Brain microvascular endothelial cell (primary cell): ENCODE data around the gene LDHD.

Experiments used
- DNase-seq: peaks from one replicate; pipeline ENCODE4 v3.0.0-alpha.2; 2020
- H3K27ac ChIP-seq: fragments of 250-450 bp; sonication (Bioruptor Pico); 2 replicates; pipeline ENCODE4 v1.5.1; 2020; ENCODE audit warnings: mild to moderate bottlenecking, moderate library complexity
- H3K27me3 ChIP-seq: fragments of 250-450 bp; sonication (Bioruptor Pico); replicated peaks from 2 replicates; pipeline ENCODE4 v1.5.1; 2020; ENCODE audit warnings: mild to moderate bottlenecking
- H3K36me3 ChIP-seq: fragments of 250-450 bp; sonication (Bioruptor Pico); replicated peaks from 2 replicates; pipeline ENCODE4 v1.5.1; 2020; ENCODE audit warnings: mild to moderate bottlenecking
- H3K4me3 ChIP-seq: 2 replicates; pipeline ENCODE4 v1.5.1; 2011; ENCODE audit warnings: low read depth, mild to moderate bottlenecking, control low read depth, low read length, moderate library complexity
- in situ Hi-C: cut with HindIII; loops from 2 replicates; pipeline ENCODE4 v1.10.0; 2017; ENCODE audit warnings: low sequenced_read_pairs, low pct_ligation_motif_present
- TF ChIP-seq, protein P1 (sequence below): IDR thresholded peaks from 2 replicates; pipeline ENCODE4 v1.5.1; 2011; ENCODE audit warnings: low read depth, mild to moderate bottlenecking, moderate library complexity, low read length, control low read depth, inconsistent platforms; ENCODE audit errors: missing control alignments

Gene LDHD

DNA sequence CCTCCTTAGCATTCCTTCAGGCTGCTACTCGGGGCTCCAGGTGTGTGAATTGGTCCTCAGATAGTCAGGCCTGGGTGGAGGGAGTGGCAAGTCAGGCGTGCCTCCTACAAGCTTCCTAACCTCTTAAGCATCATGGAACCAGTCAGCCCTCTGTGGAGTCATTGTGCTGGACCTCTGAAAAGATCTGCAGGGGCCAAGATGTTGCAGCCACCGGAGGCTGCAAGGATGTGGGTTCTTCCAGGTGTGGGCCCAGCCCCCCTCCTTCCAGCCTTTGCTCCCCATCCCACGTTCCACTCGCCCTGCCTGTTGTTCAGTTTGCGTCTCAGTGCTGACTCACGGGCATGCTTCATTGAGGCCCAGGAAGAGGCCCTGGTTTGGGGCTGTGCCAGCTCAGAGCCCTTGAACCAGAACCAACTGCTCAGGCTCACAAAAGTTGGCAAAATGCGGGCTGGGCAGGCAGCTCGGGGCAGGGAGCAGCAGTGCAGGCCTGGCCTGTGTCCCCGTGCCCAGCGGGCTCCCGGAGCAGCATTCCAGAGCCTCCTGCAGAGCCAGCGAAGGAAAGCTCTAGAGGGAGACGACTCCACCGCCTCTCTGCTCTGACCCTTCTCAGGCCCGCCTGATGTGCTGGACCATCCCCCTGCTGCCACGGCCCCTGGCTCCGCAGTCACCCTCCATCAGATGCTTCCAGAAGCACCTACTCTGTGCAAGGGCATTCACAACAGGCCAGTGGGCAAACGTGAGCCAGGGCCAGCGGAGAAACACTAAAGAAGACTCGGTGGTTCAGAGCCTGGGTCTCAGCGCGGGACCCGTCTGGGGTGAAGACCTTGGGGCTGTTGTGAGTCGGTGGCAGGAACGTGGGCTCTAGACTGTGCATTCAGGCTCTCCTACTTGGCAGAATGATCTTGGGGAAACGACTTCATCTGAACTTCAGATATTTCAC is 7.5 kb downstream of the LDHD start:
- H3K27me3 ChIP-seq = no peaks in the 10 kb centered on the region
- no peak overlapping the region for H3K4me3 ChIP-seq
- TF ChIP-seq, protein P1, sequence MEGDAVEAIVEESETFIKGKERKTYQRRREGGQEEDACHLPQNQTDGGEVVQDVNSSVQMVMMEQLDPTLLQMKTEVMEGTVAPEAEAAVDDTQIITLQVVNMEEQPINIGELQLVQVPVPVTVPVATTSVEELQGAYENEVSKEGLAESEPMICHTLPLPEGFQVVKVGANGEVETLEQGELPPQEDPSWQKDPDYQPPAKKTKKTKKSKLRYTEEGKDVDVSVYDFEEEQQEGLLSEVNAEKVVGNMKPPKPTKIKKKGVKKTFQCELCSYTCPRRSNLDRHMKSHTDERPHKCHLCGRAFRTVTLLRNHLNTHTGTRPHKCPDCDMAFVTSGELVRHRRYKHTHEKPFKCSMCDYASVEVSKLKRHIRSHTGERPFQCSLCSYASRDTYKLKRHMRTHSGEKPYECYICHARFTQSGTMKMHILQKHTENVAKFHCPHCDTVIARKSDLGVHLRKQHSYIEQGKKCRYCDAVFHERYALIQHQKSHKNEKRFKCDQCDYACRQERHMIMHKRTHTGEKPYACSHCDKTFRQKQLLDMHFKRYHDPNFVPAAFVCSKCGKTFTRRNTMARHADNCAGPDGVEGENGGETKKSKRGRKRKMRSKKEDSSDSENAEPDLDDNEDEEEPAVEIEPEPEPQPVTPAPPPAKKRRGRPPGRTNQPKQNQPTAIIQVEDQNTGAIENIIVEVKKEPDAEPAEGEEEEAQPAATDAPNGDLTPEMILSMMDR = no peak
- peak; percentile 86 for DNase-seq
- in situ Hi-C loops = no loop called here
- H3K27ac ChIP-seq = peak overlapping the region; percentile 28
- no peaks in the 10 kb centered on the region for H3K36me3 ChIP-seq

DNA sequence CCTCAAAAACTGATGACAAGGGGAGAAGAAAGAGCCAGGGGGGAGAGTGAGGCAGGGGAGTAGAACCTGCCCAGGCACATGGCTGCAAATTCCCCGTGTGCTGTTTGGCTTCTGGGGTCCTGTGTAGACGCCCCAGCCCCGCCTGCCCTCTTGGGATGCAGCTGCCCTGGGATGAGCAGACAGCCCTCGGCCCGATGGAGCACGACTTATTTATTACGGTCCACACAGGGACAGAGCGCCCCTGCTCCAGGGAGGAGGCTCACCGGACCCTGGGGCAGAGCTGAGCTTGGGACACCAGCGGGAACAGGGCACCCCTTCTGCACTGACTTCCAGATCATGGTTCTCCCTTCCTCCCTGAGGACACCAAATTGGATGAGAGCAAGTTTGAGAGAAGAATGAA is 9.1 kb downstream of the LDHD start:
- in situ Hi-C loops = no loop called here
- Histone ChIP-seq H3K27ac (no peak overlapping the region), H3K27me3 (no peaks in the 10 kb centered on the region), H3K4me3 (no peak overlapping the region), H3K36me3 (no peaks in the 10 kb centered on the region)
- no peak for DNase-seq
- TF ChIP-seq, protein P1 = no peak

DNA sequence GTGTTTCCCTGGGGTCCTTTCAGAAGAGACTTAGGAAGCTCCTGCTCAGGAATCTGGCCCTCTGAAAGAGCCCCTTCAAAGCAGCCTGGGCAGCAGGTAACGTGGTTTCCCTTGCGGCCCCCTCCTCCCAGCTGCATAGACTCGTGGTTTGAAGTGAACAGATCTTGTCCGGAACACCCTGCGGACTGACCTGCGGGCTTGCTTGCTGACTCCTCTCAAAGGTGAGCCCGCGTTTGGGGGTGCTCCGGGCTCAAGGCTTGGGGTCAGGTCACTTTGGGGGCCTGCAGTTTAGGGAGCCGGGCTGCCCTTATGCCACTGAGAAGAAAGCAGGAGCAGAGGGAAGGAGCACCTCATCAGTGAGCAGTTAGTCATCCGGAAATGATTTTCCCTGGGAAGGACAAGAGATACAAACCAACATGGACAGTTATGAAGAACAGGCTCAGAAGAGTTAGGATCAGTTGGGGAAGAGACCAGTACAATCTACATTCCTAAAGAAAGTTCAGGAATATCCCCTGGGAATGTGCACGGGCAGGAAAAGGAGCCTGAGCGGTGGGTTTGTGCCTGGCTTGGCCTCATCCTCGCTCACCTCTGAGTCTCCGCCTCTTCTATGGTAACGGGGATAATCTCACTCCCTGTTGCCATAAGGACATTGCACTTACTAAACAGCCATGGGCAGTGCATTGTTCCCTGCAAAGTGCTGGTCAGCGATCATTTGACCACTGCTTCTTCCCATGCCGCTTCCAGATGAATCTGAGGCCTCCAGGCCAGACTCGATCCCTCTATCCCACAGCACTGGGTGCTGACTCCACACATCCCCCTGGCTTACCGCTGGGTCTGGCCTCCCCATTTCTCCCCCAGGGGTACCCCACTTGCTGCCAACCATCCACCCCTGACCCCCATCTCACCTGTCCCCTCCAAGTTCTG is 10.0 kb downstream of the LDHD start:
- Histone ChIP-seq H3K4me3 (no peak overlapping the region), H3K27ac (no peak overlapping the region), H3K27me3 (no peaks in the 10 kb centered on the region), H3K36me3 (no peaks in the 10 kb centered on the region)
- DNase-seq = no peak
- in situ Hi-C loops = no loop called here
- TF ChIP-seq, protein P1 = no peak

DNA sequence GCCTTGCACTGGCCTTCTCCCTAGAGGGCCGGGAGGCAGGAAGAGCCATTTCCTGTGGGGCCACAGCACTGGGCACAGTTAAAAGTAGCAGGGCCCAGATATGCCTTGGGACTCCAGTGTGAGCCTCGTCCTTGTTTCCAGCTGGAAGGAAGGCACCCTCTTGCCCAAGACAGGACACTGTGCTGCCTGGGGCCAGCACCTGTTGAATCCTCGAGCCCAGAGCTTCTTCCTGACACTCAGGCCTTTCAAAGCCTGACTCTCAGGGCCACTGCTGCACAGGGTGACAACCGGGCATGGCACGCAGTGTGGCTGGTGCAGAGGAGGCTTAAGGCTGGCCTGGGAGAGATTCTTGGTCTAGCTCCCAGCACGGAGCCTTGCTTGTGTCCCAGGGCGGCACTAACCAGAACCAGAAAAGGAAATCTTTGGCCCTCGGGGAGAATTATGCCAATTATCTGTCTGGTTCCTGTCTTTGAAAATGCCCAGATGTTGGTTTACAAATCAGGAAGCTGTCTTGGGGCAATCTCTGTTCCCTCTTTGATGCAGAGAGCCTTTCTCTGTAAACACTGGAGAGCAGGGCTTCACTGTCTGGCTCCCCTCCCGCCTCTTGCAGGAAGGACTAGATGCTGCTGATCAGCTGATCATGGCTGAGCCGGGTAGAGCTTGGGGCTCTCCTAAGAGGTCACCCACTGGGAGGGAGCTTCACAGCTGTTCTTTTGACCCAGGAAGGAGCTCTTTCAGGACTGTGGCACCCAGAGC is 11.1 kb downstream of the LDHD start:
- no peak for DNase-seq
- H3K4me3 ChIP-seq = no peak overlapping the region
- no peaks in the 10 kb centered on the region for H3K27me3 ChIP-seq
- H3K36me3 ChIP-seq = no peaks in the 10 kb centered on the region
- TF ChIP-seq, protein P1 = no peak
- in situ Hi-C loops = no loop called here
- no peak overlapping the region for H3K27ac ChIP-seq

DNA sequence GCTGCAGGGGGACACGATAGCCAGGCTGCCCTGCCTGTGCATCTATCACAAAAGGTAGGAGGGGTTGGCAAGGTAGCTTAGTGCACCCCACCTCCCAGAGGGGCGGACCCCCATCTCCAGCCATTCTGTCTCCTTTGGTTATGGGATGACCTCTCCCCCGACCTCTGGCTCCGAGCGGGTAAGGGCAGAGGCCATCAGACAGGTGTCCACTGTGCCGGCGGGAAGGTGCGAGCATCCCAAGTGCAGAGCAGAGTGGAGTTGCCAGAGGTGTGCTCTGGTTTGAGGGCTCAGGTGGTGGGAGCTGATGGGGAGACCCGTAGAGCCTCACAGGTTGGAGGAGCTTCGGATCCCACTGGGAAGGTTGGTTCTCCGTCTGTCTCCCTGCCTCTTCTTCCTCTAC is 11.7 kb downstream of the LDHD start:
- no peaks in the 10 kb centered on the region for H3K36me3 ChIP-seq
- no peak overlapping the region for H3K27ac ChIP-seq
- no peaks in the 10 kb centered on the region for H3K27me3 ChIP-seq
- in situ Hi-C loops = no loop called here
- DNase-seq = no peak
- TF ChIP-seq, protein P1 = no peak
- H3K4me3 ChIP-seq = no peak overlapping the region
